OCI-LY3 (cell line): Measurements from ENCODE around the gene SNCAIP.

Experiments
- H2AFZ ChIP-seq: fragments of 200-600, 300-600 bp; shearing (Covaris generic); 2 replicates; pipeline ENCODE4 v1.6.0; 2014; ENCODE audit warnings: antibody characterized with exemption, low read depth, low read length
- H3K27ac ChIP-seq: fragments of 200-600, 300-600 bp; sonication (generic); 2 replicates; pipeline ENCODE4 v1.5.1; 2014; ENCODE audit warnings: mild to moderate bottlenecking, low read length, moderate library complexity, mixed read lengths
- H3K27me3 ChIP-seq: fragments of 200-600, 300-600 bp; sonication (generic); 2 replicates; pipeline ENCODE4 v1.6.1; 2014; ENCODE audit warnings: low read depth, low read length, mixed read lengths
- H3K36me3 ChIP-seq: fragments of 200-600, 300-600 bp; sonication (generic); replicated peaks from 2 replicates; pipeline ENCODE3; 2014; ENCODE audit warnings: low read depth, low read length, mixed read lengths
- H3K4me1 ChIP-seq: fragments of 300-600, 200-600 bp; sonication (generic); 2 replicates; pipeline ENCODE4 v1.6.1; 2014; ENCODE audit warnings: low read length, mixed read lengths
- H3K4me2 ChIP-seq: fragments of 200-600, 300-600 bp; sonication (generic); 2 replicates; pipeline ENCODE4 v1.6.1; 2014; ENCODE audit warnings: low read length, mixed read lengths
- H3K4me3 ChIP-seq: fragments of 300-600, 200-600 bp; sonication (generic); 2 replicates; pipeline ENCODE4 v1.5.1; 2014; ENCODE audit warnings: antibody characterized with exemption, mild to moderate bottlenecking, low read length, moderate library complexity
- H3K79me2 ChIP-seq: fragments of 300-600, 200-600 bp; shearing (Covaris generic); 2 replicates; pipeline ENCODE4 v1.6.1; 2014; ENCODE audit warnings: mild to moderate bottlenecking, low read length, mixed read lengths
- H3K9ac ChIP-seq: fragments of 300-600, 200-600 bp; shearing (Covaris generic); 2 replicates; pipeline ENCODE4 v1.6.0; 2014; ENCODE audit warnings: mild to moderate bottlenecking, low read length, moderate library complexity
- H3K9me3 ChIP-seq: fragments of 200-600, 300-600 bp; shearing (Covaris generic); 2 replicates; pipeline ENCODE4 v1.6.1; 2014; ENCODE audit warnings: low read length, mixed read lengths; ENCODE audit not compliant: insufficient read depth
- H4K20me1 ChIP-seq: fragments of 200-600, 300-600 bp; sonication (generic); 2 replicates; pipeline ENCODE4 v1.6.1; 2016; ENCODE audit warnings: low read length, mixed read lengths; ENCODE audit not compliant: insufficient read depth
- CTCF ChIP-seq: fragments of 200-600, 300-600 bp; sonication (generic); IDR thresholded peaks from 2 replicates; pipeline ENCODE4 v1.5.1; 2014; ENCODE audit warnings: antibody characterized with exemption, low read length, low read depth
- EZH2phosphoT487 ChIP-seq: fragments of 200-600 bp; shearing (Covaris generic); IDR thresholded peaks from 2 replicates; pipeline ENCODE4 v1.6.1; 2018; ENCODE audit warnings: antibody characterized with exemption, mixed run types, low read depth

The SNCAIP gene

GRCh38 chr5:122363623-122364022 lies 51.6 kb downstream of the SNCAIP start:
- Histone ChIP-seq H3K9me3 (no peaks in the 10 kb centered on the region), H3K27ac (no peak overlapping the region), H3K4me3 (no peak overlapping the region), H3K4me2 (no peak overlapping the region), H3K79me2 (no peaks in the 10 kb centered on the region), H3K36me3 (no peaks in the 10 kb centered on the region), H3K4me1 (peaks cover 16% of the 10 kb centered on the region), H3K27me3 (no peaks in the 10 kb centered on the region), H3K9ac (no peak overlapping the region), H4K20me1 (peaks cover 3% of the 10 kb centered on the region; the same call in 1 of the 2 replicates), H2AFZ (no peak overlapping the region)
- TF ChIP-seq CTCF (no peak), EZH2phosphoT487 (no peak)

- H3K9me3 ChIP-seq, result no peaks in the 10 kb centered on the region
- peaks cover 15% of the 10 kb centered on the region for H3K4me1 ChIP-seq
- H3K4me3 ChIP-seq, result no peak overlapping the region
Measured at GRCh38 chr5:122366501-122366900, 54.5 kb downstream of the SNCAIP start.

GRCh38 chr5:122367456-122367855 lies 55.4 kb downstream of the SNCAIP start:
- Histone ChIP-seq H3K4me1 (peaks cover 15% of the 10 kb centered on the region), H3K27me3 (no peaks in the 10 kb centered on the region), H3K27ac (no peak overlapping the region), H3K4me2 (no peak overlapping the region), H2AFZ (no peak overlapping the region), H3K36me3 (no peaks in the 10 kb centered on the region), H3K79me2 (no peaks in the 10 kb centered on the region), H3K9ac (no peak overlapping the region), H3K9me3 (no peaks in the 10 kb centered on the region), H3K4me3 (no peak overlapping the region), H4K20me1 (peaks cover 3% of the 10 kb centered on the region; the same call in 1 of the 2 replicates)
- no peak for TF ChIP-seq CTCF
- TF ChIP-seq EZH2phosphoT487, result no peak

More at GRCh38 chr5:122366501-122366900, 54.5 kb downstream of the SNCAIP start:
- no peak overlapping the region for H2AFZ ChIP-seq
- H3K27me3 ChIP-seq, result no peaks in the 10 kb centered on the region
- H3K4me2 ChIP-seq, result peak overlapping the region; percentile 31; the same call in 1 of the 2 replicates
- H4K20me1 ChIP-seq, result peaks cover 3% of the 10 kb centered on the region; the same call in 1 of the 2 replicates
- TF ChIP-seq CTCF (no peak), EZH2phosphoT487 (no peak)
- no peak overlapping the region for H3K27ac ChIP-seq
- H3K9ac ChIP-seq, result no peak overlapping the region
- no peaks in the 10 kb centered on the region for H3K36me3 ChIP-seq
- H3K79me2 ChIP-seq, result no peaks in the 10 kb centered on the region

- Histone ChIP-seq H3K4me3 (no peak overlapping the region), H3K9ac (no peak overlapping the region), H3K27ac (no peak overlapping the region), H4K20me1 (peaks cover 3% of the 10 kb centered on the region; the same call in 1 of the 2 replicates), H3K4me1 (peaks cover 15% of the 10 kb centered on the region), H3K79me2 (no peaks in the 10 kb centered on the region), H3K9me3 (no peaks in the 10 kb centered on the region), H3K4me2 (no peak overlapping the region), H2AFZ (no peak overlapping the region), H3K36me3 (no peaks in the 10 kb centered on the region), H3K27me3 (no peaks in the 10 kb centered on the region)
- TF ChIP-seq CTCF, result no peak
- TF ChIP-seq EZH2phosphoT487, result no peak
Measured at GRCh38 chr5:122368510-122369251, 56.6 kb downstream of the SNCAIP start.
